ENCODE data around the gene NSG1.

The NSG1 gene

GRCh38 chr4:4364486-4365208, 22.3 kb upstream of the NSG1 start:
- intact Hi-C loops (cut with DNase I), result no loop called here
- no peak for DNase-seq

GRCh38 chr4:4368809-4369580, 17.9 kb upstream of the NSG1 start:
- no peak for DNase-seq

GRCh38 chr4:4374388-4375098, 12.4 kb upstream of the NSG1 start:
- no peak for DNase-seq
- intact Hi-C loops (cut with DNase I), result no loop called here

More at GRCh38 chr4:4368809-4369580, 17.9 kb upstream of the NSG1 start:
- intact Hi-C loops (cut with DNase I), result no loop called here

- intact Hi-C loops (cut with DNase I), result no loop called here
Measured at GRCh38 chr4:4376074-4376473, 10.8 kb upstream of the NSG1 start.

GRCh38 chr4:4377191-4377590, 9.7 kb upstream of the NSG1 start:
- intact Hi-C loops (cut with DNase I), result no loop called here
- no peak for DNase-seq

More at GRCh38 chr4:4376074-4376473, 10.8 kb upstream of the NSG1 start:
- no peak for DNase-seq

- DNase-seq, result no peak
- intact Hi-C loops (cut with DNase I), result no loop called here
Measured at GRCh38 chr4:4377732-4378460, 9.0 kb upstream of the NSG1 start.

- DNase-seq, result no peak
- intact Hi-C loops (cut with DNase I), result no loop called here
Measured at GRCh38 chr4:4379540-4380087, 7.3 kb upstream of the NSG1 start.

GRCh38 chr4:4383085-4383484, 3.8 kb upstream of the NSG1 start:
- no peak for DNase-seq
- intact Hi-C loops (cut with DNase I), result no loop called here

GRCh38 chr4:4384837-4385236, 2.1 kb upstream of the NSG1 start:
- DNase-seq, result peak in 1 of 42 donors; percentile 13
- intact Hi-C loops (cut with DNase I), result no loop called here

GRCh38 chr4:4385729-4386295, 1.1 kb upstream of the NSG1 start:
- intact Hi-C loops (cut with DNase I), result no loop called here
- DNase-seq, result no peak

- intact Hi-C loops (cut with DNase I), result no loop called here
- peak in 41 of 42 donors; percentile 44 to 90 (median 72) for DNase-seq
Measured at GRCh38 chr4:4386296-4386735, 586 bp upstream of the NSG1 start.

- intact Hi-C loops (cut with DNase I), result no loop called here
- DNase-seq, result peak in 34 of 42 donors; percentile 6 to 66 (median 42)
Measured at GRCh38 chr4:4387531-4388310, 819 bp downstream of the NSG1 start.

GRCh38 chr4:4388311-4388790, 1.4 kb downstream of the NSG1 start:
- no peak for DNase-seq
- intact Hi-C loops (cut with DNase I), result no loop called here

GRCh38 chr4:4388836-4389575, 2.1 kb downstream of the NSG1 start:
- intact Hi-C loops (cut with DNase I), result no loop called here
- DNase-seq, result no peak

- DNase-seq, result no peak
- intact Hi-C loops (cut with DNase I), result no loop called here
Measured at GRCh38 chr4:4390046-4390445, 3.1 kb downstream of the NSG1 start.

GRCh38 chr4:4390515-4391240, 3.8 kb downstream of the NSG1 start:
- DNase-seq, result no peak
- intact Hi-C loops (cut with DNase I), result no loop called here

Data from head of caudate nucleus (tissue), 42 donors.